HG03095 (cell line): Measurements from ENCODE around the gene AKAP6.

ENCODE experiments used
- ATAC-seq: cut with Tn5 transposase; IDR thresholded peaks from one replicate; pipeline ENCODE4 v1.9.1; 2021; ENCODE audit warnings: moderate library complexity; ENCODE audit not compliant: unreplicated experiment

The AKAP6 gene

GRCh38 chr14:32697114-32697513 is 368.0 kb downstream of the AKAP6 start:
- ATAC-seq: no peak

GRCh38 chr14:32697704-32698103 is 368.6 kb downstream of the AKAP6 start:
- ATAC-seq: no peak

GRCh38 chr14:32698831-32699230 is 369.7 kb downstream of the AKAP6 start:
- ATAC-seq: no peak

GRCh38 chr14:32701475-32701874 is 372.4 kb downstream of the AKAP6 start:
- ATAC-seq: no peak

GRCh38 chr14:32702088-32702487 is 373.0 kb downstream of the AKAP6 start:
- ATAC-seq: no peak

GRCh38 chr14:32702562-32702961 is 373.5 kb downstream of the AKAP6 start:
- ATAC-seq: peak; percentile 88

GRCh38 chr14:32703183-32703621 is 374.1 kb downstream of the AKAP6 start:
- no peak for ATAC-seq

- ATAC-seq: no peak
Measured at GRCh38 chr14:32706721-32707519, 377.8 kb downstream of the AKAP6 start.

- no peak for ATAC-seq
Measured at GRCh38 chr14:32707742-32708500, 378.8 kb downstream of the AKAP6 start.

GRCh38 chr14:32709027-32709426 is 379.9 kb downstream of the AKAP6 start:
- no peak for ATAC-seq

- no peak for ATAC-seq
Measured at GRCh38 chr14:32710231-32710671, 381.2 kb downstream of the AKAP6 start.

- no peak for ATAC-seq
Measured at GRCh38 chr14:32710731-32711680, 381.9 kb downstream of the AKAP6 start.

- no peak for ATAC-seq
Measured at GRCh38 chr14:32713856-32714255, 384.8 kb downstream of the AKAP6 start.

GRCh38 chr14:32719601-32720000 is 390.5 kb downstream of the AKAP6 start:
- ATAC-seq: no peak

GRCh38 chr14:32720927-32721326 is 391.8 kb downstream of the AKAP6 start:
- no peak for ATAC-seq

- no peak for ATAC-seq
Measured at GRCh38 chr14:32722631-32723183, 393.6 kb downstream of the AKAP6 start.

- ATAC-seq: no peak
Measured at GRCh38 chr14:32724867-32725471, 395.9 kb downstream of the AKAP6 start.

- ATAC-seq: no peak
Measured at GRCh38 chr14:32726516-32726915, 397.4 kb downstream of the AKAP6 start.

GRCh38 chr14:32727832-32728231 is 398.7 kb downstream of the AKAP6 start:
- ATAC-seq: no peak

GRCh38 chr14:32728526-32728925 is 399.4 kb downstream of the AKAP6 start:
- ATAC-seq: no peak
